Heart left ventricle (tissue), 16 donors: ENCODE measurements around the gene KSR2. TPM values are rescaled to one million over a fixed set of nuclear protein-coding genes. Genes with fewer than 3 reads are reported as not detected.
A peak's percentile ranks its signal among the peaks of the same experiment; 100 is the strongest.

Experiments used
- ATAC-seq, 4 donors: fragments of 200-7000 bp; cut with Tn5 transposase; one replicate each; pipeline ENCODE4 v1.9.1; 2020 to 2022; ENCODE audit warnings: moderate library complexity in 4 of 4, mild to moderate bottlenecking in 3 of 4, moderate number of reproducible peaks in 1 of 4
- DNase-seq, 5 donors: peaks; one replicate each; pipeline ENCODE4 v3.0.0-alpha.2; 2020
- H3K27ac ChIP-seq, 12 donors: fragments of 200-600 bp; sonication (generic) in 4 of 12; one replicate each; pipeline versions ENCODE4 v1.5.0 to v1.8.0; 2016 to 2022; ENCODE audit warnings: mild to moderate bottlenecking in 2 of 12
- H3K27me3 ChIP-seq, 9 donors: fragments of 200-600 bp; sonication (generic) in 2 of 9; one replicate each; pipeline versions ENCODE4 v1.5.1 to v1.8.0; 2016 to 2022; ENCODE audit warnings: mild to moderate bottlenecking in 3 of 9
- H3K36me3 ChIP-seq, 9 donors: fragments of 200-600 bp; sonication (generic) in 2 of 9; one replicate each; pipeline versions ENCODE4 v1.5.0 to v1.8.0; 2018 to 2022; ENCODE audit warnings: mild to moderate bottlenecking in 2 of 9
- H3K4me1 ChIP-seq, 12 donors: fragments of 200-600 bp; sonication (generic) in 4 of 12; one replicate each; pipeline versions ENCODE4 v1.5.0 to v1.8.0; 2016 to 2022; ENCODE audit warnings: mild to moderate bottlenecking in 3 of 12
- H3K4me3 ChIP-seq, 12 donors: fragments of 200-600 bp; sonication (generic) in 4 of 12; one replicate each; pipeline versions ENCODE4 v1.5.0 to v1.8.0; 2017 to 2022; ENCODE audit warnings: mild to moderate bottlenecking in 9 of 12, moderate library complexity in 4 of 12
- H3K9me3 ChIP-seq, 12 donors: fragments of 200-600 bp; sonication (generic) in 4 of 12; one replicate each; pipeline versions ENCODE4 v1.5.0 to v1.8.0; 2016 to 2022; ENCODE audit warnings: mild to moderate bottlenecking in 1 of 12
- POLR2A ChIP-seq, 2 donors: fragments of 450-650 bp; IDR thresholded peaks; one replicate each; pipeline ENCODE4 v1.6.1; 2017; ENCODE audit warnings: antibody characterized with exemption in 2 of 2, mild to moderate bottlenecking in 2 of 2, moderate library complexity in 2 of 2
- WGBS, 4 donors: extraction: QIAGEN DNeasy Blood & Tissue Kit in 2 of 4; methylation state at CpG; one replicate each; pipeline versions ENCODE4 v1.1.5 to v1.1.7; 2013 to 2018; 5-methylcytosine and 5-hydroxymethylcytosine counted together
- intact Hi-C, 10 donors: fragments of 100-400 bp; cut with DNase I; formaldehyde crosslinking; loops; one replicate each; pipeline versions ENCODE4 v1.11.1 to v1.14.2; 2022
- polyA plus RNA-seq, 2 donors: library from polyadenylated mRNA; stranded (reverse); fragments of 200-250 nt; gene quantifications; one replicate each; pipeline ENCODE4 v1.2.3, GENCODE V29; 2013
- total RNA-seq, 9 donors: library from RNA; depleted of rRNA in 2 of 9; stranded (reverse); fragments of >200 nt in 2 of 9; fragmentation: NEBNext Ultra II Directional in 3 of 9; extraction: Animal tissue kit (Norgen Biotek cat#: 25700) in 3 of 9; gene quantifications; one replicate each; pipeline versions ENCODE4 v1.1.0 to v1.2.4, GENCODE V29; 2016 to 2023
- TF ChIP-seq, protein P1 (sequence below), 12 donors: fragments of 200-600 bp; sonication (generic) in 4 of 12; IDR thresholded peaks; one replicate each; pipeline versions ENCODE4 v1.5.0 to v1.8.0; 2018 to 2022; ENCODE audit warnings: antibody characterized with exemption in 12 of 12, mild to moderate bottlenecking in 5 of 12
- donor health status: ischemic (EF 13 %, LVEDD 7.1; RV severe dilation, severe dysfunction).
- donor health status: healthy with polysubstance abuse.
- donor health status: DM: no; HTN: yes; CAD: no.
- donor health status: DM: no; HTN: no; CAD: no.
- donor health status: ischemic (EF 25% LVEDD 6.9; RV normal size, moderate dysfunction).
- donor health status: ischemic (EF 25% LVEDD 5.7; RV mildly dilated, moderate dysfunction).
- donor health status: healthy.
- donor health status: DM: yes; HTN: yes; CAD: no.
- donor health status: ischemic (EF 35%, LVEDD 5.7; RV mildly dilated, moderate dysfunction).
- donor health status: nonischemic (EF 11% LVEDD 7.7; RV severe dilation, severe dysfunction).
- donor health status: DM: yes; HTN: yes; CAD: no.
- donor health status: PGD.
- donor health status: ischemic (EF 29% LVEDD 5.4; RV normal size, mild dysfunction).
- donor health status: nonischemic (EF 23%, LVEDD 6.1; RV moderate dilation, normal function).

KSR2 gene
- total and polyA plus RNA-seq, 11 donors = under 0.01 to 0.02 (median 0.02) TPM; not detected in 8

DNA sequence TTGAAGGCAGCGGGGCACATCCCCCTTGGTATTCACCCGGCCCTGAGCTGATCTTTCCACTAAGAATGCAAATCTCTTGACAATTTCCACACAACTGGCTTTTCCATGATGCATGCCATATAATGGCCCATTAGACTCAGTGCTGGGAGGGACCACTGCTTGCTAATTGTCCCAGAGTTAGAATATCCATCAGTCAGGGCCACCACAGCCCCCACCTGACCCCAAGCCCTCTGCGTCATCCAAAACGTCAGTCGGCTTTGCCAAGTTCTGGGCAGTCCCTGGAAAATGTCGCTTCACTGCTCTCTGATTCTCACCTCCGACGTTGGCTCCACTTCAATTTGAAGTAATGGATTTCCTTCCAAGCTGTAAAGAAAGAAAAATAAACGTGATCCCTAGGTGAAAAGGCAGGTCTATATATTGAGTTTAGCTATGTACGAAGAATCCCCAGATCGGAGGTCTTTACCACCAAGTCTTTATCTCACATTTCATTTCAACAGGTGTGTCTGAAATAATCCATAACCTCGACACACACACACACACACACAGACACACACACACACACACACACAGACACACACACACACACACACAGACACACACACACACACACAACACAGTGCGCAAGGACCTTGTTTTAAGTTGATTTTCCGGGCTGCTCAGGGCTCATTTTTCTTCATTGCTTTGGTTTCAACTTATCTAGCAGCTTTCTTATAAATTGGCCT lies 441.9 kb downstream of the KSR2 start:
- no peak overlapping the region for H3K4me3 ChIP-seq
- H3K36me3 ChIP-seq = no peaks in the 10 kb centered on the region
- intact Hi-C loops = no loop called here
- no peaks in the 10 kb centered on the region for H3K4me1 ChIP-seq
- ATAC-seq (peak in 3 of 4 donors; percentile 73 to 82 (median 79)), DNase-seq (peak in 1 of 5 donors; percentile 65)
- H3K27me3 ChIP-seq = peaks cover 0 to 8% (median 0%) of the 10 kb centered on the region in 9 donors
- no peak for TF ChIP-seq POLR2A (IDR thresholded peaks at IDR 0.05)
- TF ChIP-seq, protein P1, sequence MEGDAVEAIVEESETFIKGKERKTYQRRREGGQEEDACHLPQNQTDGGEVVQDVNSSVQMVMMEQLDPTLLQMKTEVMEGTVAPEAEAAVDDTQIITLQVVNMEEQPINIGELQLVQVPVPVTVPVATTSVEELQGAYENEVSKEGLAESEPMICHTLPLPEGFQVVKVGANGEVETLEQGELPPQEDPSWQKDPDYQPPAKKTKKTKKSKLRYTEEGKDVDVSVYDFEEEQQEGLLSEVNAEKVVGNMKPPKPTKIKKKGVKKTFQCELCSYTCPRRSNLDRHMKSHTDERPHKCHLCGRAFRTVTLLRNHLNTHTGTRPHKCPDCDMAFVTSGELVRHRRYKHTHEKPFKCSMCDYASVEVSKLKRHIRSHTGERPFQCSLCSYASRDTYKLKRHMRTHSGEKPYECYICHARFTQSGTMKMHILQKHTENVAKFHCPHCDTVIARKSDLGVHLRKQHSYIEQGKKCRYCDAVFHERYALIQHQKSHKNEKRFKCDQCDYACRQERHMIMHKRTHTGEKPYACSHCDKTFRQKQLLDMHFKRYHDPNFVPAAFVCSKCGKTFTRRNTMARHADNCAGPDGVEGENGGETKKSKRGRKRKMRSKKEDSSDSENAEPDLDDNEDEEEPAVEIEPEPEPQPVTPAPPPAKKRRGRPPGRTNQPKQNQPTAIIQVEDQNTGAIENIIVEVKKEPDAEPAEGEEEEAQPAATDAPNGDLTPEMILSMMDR (IDR thresholded peaks at IDR 0.05) = no peak
- H3K9me3 ChIP-seq = peaks cover 0 to 5% (median 0%) of the 10 kb centered on the region in 12 donors
- 36 to 49% (median 46%) methylated on average over 14 of the region's 14 CpGs for WGBS, 4 donors
- H3K27ac ChIP-seq = no peak overlapping the region

DNA sequence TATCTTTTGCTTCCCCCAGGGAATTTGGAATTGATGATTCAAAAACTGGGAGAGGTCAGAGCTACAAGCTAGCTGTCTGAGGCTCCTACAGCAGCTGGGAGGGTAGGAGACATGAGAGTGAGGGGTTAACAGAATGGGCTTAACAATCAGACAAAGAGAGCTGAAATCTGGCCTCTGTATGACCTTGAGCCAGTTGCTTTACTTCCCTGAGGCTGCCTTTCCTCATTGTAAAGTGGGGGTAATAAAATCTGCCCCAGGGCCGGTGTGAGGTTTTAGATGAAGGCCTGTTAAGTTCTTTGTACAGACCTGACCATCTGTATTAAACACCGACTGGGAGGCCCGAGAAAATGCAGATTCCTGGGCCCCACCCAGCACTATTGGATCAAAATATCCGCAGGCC lies 443.0 kb downstream of the KSR2 start:
- no peaks in the 10 kb centered on the region for H3K4me1 ChIP-seq
- no peak overlapping the region for H3K4me3 ChIP-seq
- H3K27me3 ChIP-seq = peaks cover 0 to 8% (median 0%) of the 10 kb centered on the region in 9 donors
- H3K9me3 ChIP-seq = peaks cover 0 to 5% (median 0%) of the 10 kb centered on the region in 12 donors
- DNase-seq = no peak
- intact Hi-C loops = no loop called here
- ATAC-seq = no peak
- no peak for TF ChIP-seq POLR2A (IDR thresholded peaks at IDR 0.05)
- TF ChIP-seq, protein P1 (IDR thresholded peaks at IDR 0.05) = no peak
- no peak overlapping the region for H3K27ac ChIP-seq
- no peaks in the 10 kb centered on the region for H3K36me3 ChIP-seq
- WGBS, 4 donors = 60 to 71% (median 64%) methylated on average over 1 to 4 of the region's 4 CpGs

GRCh38 chr12:117524806-117525205 lies 444.0 kb downstream of the KSR2 start:
- no peaks in the 10 kb centered on the region for H3K36me3 ChIP-seq
- 91 to 95% (median 93%) methylated on average over 17 of the region's 17 CpGs for WGBS, 4 donors
- H3K4me1 ChIP-seq = peaks cover 0 to 4% (median 0%) of the 10 kb centered on the region in 12 donors
- DNase-seq (no peak), ATAC-seq (no peak)
- no peak overlapping the region for H3K4me3 ChIP-seq
- H3K27me3 ChIP-seq = peaks cover 0 to 8% (median 0%) of the 10 kb centered on the region in 9 donors
- no peak overlapping the region for H3K27ac ChIP-seq
- intact Hi-C loops = no loop called here
- H3K9me3 ChIP-seq = peaks cover 0 to 4% (median 0%) of the 10 kb centered on the region in 12 donors
- TF ChIP-seq, protein P1 (IDR thresholded peaks at IDR 0.05) = no peak
- TF ChIP-seq POLR2A (IDR thresholded peaks at IDR 0.05) = no peak

DNA sequence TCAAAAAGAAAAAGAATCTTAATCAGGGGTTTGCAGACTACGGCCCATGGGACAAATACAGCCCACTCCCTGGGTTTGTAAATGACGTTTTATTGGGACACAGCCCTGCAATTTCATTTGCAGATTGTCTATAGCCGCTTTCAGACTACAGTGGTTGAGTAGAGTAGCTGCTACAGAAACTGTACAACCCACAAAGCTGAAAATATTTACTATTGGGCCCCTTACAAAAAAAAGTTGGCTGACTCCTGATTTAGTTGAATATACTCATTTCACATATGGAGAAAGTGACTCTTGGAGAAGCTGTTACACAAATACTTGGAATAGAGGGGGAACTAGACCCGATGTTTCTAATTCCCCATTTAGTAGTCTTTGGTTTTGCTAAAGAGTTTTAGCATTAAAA lies 444.8 kb downstream of the KSR2 start:
- H3K4me3 ChIP-seq = no peak overlapping the region
- no peak overlapping the region for H3K27ac ChIP-seq
- no peaks in the 10 kb centered on the region for H3K9me3 ChIP-seq
- no peak for DNase-seq
- ATAC-seq = no peak
- no peaks in the 10 kb centered on the region for H3K36me3 ChIP-seq
- TF ChIP-seq POLR2A (IDR thresholded peaks at IDR 0.05) = no peak
- TF ChIP-seq, protein P1 (IDR thresholded peaks at IDR 0.05) = no peak
- peaks cover 0 to 4% (median 0%) of the 10 kb centered on the region in 12 donors for H3K4me1 ChIP-seq
- intact Hi-C loops = no loop called here
- 75 to 82% (median 78%) methylated on average over 4 of the region's 4 CpGs for WGBS, 4 donors
- peaks cover 0 to 4% (median 0%) of the 10 kb centered on the region in 9 donors for H3K27me3 ChIP-seq
